Stimulated activated CD8-positive, alpha-beta memory T cell treated with anti-CD3 and anti-CD28 coated beads, Interleukin-15, amount 100 ng/mL, for 48 hours (primary cell): ENCODE measurements around the gene TNK1.
A peak's percentile ranks its signal among the peaks of the same experiment; 100 is the strongest.
"Not testable (repeated sequence)": the region's sequence is repeated elsewhere in the genome, so short reads cannot be mapped to it uniquely, and the experiment has no call there.

ENCODE experiments used
- DNase-seq, 2 donors: peaks; one replicate each; pipeline ENCODE4 v3.0.0-alpha.2; 2020; ENCODE audit warnings: low read depth in 2 of 2

Gene TNK1

GRCh38 chr17:7355053-7355452, 25.8 kb upstream of the TNK1 start, which contains the start of gene TMEM95:
TSS of gene TMEM95 (plus strand) at chr17:7355156. CDS start at chr17:7355205, 49 bp downstream.
- no peak for DNase-seq

DNA sequence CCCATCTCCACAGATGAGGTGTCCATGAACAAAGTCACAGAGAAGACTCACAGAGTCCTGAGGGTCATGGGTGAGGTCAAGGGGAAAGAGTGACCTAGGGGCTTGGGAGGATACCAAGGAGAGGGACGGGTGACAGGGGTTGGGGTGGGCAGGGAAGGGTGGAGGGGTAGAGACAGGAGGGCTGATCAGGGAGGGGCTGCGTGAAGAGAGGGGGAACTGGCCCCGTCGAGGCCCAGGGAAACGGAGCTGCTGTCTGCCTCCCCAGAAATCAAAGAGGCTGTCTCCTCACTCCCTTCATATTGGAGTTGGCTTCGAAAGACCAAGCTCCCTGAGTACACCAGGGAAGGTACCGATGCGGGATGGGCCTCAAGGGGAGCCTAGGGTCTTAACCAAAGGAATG, 25.3 kb upstream of the TNK1 start:
- DNase-seq: no peak

DNA sequence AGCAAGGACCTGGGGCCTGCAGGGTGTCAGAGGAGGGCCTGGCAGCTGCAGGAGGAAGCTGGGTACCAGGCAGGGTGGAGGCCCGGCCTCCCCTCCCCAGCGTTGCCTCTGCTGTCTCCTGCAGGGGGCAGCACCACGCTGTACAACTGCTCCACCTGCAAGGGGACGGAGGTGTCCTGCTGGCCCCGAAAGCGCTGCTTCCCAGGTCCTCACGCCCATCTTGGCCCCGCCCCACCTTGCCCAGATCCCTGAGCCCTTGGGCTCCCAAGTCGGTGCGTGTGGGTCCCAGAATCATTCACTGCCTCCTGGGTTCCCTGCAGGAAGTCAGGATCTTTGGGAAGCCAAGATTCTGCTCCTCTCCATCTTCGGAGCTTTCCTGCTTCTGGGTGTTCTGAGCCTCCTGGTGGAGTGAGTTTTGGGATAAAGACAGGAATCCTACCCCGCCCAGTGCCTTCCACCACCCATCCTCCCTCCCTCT, 24.8 kb upstream of the TNK1 start:
- peak; percentile 77 to 79 for DNase-seq

GRCh38 chr17:7356756-7357155, 24.1 kb upstream of the TNK1 start:
- no peak for DNase-seq

DNA sequence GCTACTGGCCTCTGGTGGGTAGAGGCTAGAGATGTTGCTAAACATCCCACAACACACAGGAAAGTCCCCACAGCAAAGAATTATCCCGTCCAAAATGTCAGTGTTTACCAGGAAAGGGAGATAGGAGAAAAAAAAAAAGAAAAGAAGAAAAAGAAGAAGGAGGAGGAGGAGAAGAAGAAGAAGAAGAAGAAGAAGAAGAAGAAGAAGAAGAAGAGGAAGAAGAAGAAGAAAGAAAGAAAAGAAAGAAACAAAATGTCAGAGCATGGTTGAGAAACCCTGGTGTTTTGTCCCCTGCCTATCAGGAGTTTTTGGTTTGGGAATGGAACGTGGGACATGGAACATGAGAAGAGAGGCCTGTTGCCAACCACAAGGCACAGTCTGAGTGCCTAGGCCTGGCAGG, 23.5 kb upstream of the TNK1 start:
- no peak for DNase-seq

GRCh38 chr17:7361906-7362305, 19.0 kb upstream of the TNK1 start:
- no peak for DNase-seq

DNA sequence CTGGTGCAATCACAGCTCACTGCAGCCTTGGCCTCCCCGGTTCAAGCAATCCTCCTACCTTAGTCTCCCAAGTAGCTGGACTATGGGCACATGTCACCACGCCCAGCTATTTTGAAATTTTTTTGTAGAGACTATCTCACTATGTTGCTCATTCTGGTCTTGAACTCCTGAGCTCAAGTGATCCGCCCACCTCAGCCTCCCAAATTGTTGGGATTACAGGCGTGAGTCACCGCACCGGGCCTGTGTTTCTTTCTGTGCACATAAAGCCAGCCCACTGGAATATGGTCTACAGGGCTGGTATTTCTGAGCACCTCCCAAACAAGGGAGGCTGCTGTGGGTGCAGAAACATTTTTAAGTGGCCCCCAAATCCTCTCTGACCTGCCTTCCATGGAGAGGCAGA, 17.6 kb upstream of the TNK1 start:
- no peak for DNase-seq

DNA sequence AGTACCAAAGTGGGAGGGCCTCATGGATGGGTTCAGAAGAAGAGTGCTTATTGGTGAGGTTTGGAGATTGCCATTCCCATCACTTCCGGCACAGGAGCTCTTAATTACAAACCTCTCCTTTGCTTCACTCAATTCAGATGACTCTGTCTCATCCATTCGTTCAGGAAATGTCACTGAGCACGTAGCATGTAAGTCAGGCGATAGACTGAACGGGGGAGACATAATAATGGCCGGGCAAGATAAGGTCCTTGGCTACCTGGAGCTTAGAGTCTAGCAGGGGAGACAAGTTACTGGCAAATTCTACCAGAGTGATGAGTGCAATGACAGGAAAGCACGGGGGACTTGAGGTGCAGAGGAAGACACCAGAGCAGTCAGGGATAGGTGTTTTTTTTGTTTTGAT, 14.9 kb upstream of the TNK1 start:
- not testable (repeated sequence) for DNase-seq

GRCh38 chr17:7367083-7367482, 13.8 kb upstream of the TNK1 start:
- no peak for DNase-seq

DNA sequence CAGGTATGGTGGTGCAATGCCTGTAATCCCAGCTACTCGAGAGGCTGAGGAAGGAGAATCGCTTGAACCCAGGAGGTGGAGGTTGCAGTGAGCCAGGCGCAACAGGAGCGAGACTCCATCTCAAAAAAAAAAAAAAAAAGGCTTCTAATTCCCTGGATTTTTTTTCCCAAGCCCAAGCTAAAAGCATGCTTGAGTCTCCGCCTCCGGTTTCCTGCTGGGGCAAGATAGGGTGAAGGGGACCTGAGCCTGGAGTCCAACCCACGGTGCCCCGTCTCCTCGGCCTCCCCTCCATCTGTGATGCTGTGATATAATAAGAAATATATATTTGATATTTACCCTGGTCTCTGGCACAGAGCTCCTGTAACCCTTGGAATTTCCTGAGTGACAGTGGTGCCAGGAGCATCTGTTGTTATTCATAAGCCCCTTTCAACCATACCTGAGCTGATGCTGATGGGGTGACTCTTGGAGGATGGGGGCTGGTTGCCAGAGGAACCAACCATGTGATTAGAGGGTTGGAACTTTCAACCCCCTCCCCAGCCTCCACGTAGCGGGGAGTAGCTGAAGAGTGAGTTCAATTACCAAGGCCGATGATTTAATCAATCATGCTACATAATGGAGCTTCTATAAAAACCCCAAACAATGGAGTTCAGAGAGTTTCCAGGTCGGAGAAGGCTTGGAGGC, 12.8 kb upstream of the TNK1 start:
- DNase-seq: no peak

DNA sequence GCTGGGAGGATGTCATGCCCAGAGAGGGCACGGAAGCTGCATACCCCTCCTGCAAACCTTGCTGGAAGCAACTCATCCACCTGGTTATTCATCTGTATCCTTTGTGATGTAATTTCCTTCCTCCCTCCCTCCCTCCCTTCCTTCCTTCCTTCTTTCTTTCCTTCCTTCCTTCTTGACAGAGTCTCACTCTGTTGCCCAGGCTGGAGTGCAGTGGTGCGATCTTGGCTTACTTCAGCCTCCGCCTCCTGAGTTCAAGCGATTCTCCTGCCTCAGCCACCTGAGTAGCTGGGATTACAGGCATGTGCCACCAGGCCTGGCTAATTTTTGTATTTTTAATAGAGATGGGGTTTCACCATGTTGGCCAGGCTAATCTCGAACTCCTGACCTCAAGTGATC, 12.3 kb upstream of the TNK1 start:
- DNase-seq: not testable (repeated sequence)

DNA sequence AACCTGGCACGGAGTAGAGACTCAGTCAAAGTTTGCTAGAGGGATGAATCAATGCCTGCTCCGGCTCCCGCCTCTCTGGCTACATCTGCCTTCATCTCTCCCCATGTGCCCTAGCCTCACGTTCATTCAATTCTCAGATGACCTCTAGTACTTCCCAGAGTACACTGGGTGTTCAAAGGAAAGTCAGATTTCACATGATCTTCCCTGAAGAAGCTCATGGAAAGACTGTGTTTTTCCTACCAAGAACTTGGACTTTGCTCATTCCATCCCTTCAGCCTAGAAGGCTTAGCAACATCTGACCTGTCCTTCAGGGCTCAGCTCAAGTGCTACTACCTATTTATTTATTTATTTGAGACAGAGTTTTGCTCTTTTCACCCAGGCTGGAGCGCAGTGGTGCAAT, 11.1 kb upstream of the TNK1 start:
- DNase-seq: no peak

GRCh38 chr17:7370853-7371252, 10.0 kb upstream of the TNK1 start:
- DNase-seq: no peak

DNA sequence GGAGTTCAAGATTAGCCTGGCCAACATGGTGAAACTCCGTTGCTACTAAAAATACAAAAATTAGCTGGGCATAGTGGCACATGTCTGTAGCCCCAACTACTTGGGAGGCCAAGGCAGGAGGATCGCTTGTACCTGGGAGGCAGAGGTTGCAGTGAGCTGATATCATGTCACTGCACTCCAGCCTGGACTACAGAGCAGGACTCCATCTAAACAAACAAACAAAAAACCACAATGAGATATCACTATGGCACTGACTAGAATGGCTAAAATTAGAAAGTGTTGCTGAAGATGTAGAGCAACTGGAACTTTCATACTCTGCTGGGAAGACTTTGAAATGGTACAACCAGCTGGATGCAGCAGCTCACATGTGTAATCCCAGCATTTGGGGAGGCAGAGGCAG, 6.5 kb upstream of the TNK1 start:
- DNase-seq: no peak

GRCh38 chr17:7379134-7379533, 1.8 kb upstream of the TNK1 start:
- no peak for DNase-seq

DNA sequence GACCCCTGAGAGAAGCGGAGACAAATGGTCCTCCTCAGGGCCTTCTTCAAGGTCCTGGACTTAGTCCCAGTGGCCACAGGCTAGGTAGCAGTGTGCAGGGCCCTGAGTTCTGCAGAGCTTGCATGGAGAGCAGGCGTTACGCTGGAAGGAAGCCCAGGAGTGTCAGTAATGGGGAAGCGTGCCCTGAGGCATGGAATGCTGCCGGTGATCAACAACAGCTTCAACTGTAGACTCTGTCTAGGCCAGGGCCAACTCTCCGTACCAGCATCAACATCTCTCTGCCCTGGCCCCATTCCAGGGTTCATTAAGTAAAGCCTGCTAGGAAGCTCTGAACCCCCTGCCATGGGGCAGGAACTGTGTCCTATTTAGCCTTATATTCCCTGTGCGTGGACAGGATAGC, 568 bp upstream of the TNK1 start:
- DNase-seq: no peak

- no peak for DNase-seq
These were observed 2.0 kb downstream of the TNK1 start for GRCh38 chr17:7382901-7383300.

GRCh38 chr17:7383371-7383741, 2.5 kb downstream of the TNK1 start:
- DNase-seq: no peak

GRCh38 chr17:7383742-7384488, 3.0 kb downstream of the TNK1 start:
- peak; percentile 63 to 70 for DNase-seq

DNA sequence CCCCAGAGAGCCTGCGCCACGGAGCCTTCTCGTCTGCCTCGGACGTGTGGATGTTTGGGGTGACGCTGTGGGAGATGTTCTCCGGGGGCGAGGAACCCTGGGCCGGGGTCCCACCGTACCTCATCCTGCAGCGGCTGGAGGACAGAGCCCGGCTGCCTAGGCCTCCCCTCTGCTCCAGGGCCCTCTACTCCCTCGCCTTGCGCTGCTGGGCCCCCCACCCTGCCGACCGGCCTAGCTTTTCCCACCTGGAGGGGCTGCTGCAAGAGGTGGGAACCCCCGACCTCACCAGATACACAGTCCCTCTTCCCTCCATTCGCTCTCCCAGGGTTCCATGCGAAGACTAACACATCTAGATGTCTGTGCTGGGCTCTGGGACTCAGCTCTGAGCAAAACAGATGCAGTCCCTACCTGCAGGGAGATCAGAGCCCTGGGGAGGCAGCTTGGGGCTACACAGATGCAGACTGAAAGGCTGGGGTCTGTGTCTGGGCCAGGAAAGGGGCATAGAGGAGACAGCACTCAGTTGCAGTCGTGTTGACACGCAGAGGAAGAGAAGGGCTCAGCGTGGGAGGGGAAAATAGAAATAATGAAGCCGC, 3.7 kb downstream of the TNK1 start:
- no peak for DNase-seq

- DNase-seq: no peak
These were observed 8.0 kb downstream of the TNK1 start for GRCh38 chr17:7388856-7389255.

DNA sequence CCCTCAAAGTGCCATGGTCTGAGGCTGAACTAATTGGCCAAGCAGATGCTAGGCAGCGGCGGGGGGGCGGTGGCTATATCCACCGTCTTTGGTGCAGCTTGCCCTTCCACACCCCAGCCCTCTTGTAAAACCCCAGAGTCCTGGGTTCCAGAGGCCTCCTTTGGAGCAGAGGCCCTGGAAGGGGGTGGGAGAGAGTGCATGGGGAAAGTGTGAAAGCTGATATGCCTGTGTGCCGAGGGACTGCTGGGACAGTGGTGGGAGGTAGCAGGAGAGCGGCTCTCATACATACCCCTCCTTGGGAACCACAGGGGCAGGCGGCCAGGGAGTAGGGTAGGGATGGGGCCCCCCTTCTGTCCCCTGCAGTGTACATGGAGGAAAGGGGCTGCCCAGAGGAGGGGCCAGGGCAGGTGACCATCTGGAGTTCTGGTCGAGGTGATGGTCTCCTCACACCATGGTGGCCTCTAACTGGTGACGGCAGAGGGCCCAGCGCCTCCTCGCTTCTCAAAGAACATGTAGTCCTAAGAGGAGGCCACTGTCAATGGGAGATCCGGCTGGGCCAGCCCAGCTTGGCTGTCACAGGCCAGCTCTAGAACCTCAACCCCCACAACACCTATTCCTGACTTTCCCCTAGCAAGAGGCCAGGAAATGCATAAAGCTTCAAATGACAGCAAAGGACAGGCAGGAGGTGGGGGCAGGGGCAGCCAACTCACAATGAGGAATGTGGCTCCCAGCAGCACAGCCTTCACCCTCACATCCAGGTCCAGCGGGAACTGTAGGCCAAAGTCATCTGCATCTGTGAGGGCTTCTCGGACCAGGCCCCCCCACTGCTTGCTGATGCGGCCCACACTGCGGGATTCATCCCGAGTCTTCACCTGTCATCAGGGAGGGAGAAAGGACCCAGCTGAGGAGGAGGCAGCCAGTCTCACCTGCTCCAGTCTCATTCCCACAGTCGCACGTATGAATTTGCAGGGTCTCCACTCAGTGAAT, 9.3 kb downstream of the TNK1 start:
- no peak for DNase-seq
